Measurements from ENCODE around the gene EFNA1. TPM values are rescaled to one million over a fixed set of nuclear protein-coding genes. Genes with fewer than 3 reads are reported as not detected.

EFNA1 gene
- total and polyA plus RNA-seq, 2 of the 13 experiments (the other 11 are each of a cell fraction or from before 2014, with no cell fraction given): 81.8 to 874 TPM

DNA sequence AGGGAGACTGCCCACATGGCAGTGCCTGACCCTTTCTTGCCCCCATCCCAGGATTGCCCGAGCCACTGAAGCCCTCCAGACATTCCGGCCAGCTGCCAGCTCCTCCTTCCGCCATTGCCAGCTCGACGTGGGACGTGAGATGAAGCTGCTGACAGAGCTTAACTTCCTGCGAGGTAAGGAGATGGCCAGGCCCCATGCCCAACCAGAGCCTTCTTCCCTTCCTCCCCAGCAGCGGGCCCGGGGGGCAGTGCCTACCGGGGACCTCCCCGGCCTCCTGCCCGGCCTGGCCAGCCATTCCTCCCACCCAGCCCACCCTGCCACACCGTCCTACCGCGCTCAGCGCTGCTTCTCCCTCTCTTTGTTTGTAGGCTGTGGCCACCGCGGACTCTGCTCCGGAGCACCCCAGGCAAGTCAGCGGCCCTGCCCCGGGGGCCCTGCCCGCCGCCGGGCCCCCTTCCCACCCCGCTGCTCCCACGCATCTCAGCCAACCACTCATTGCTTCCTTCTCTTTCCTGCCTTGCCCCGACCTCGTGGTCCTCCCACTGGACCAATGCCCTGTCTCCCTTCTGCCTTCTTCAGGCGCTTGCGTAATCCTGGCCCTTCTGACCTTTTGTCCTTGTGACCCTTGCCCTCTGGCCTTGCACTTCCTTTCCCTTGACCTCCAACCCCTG, 50.9 kb downstream of the EFNA1 start (continued):
- TF ChIP-seq ZMAT3 (CRISPR knock-in tag; conservative IDR thresholded peaks at IDR 0.05) (no peak), MXI1 (IDR thresholded peaks at IDR 0.05; ENCODE audit: borderline replicate concordance, low read depth, low read length) (no peak), ZBTB20 (CRISPR knock-in tag; IDR thresholded peaks at IDR 0.05; ENCODE audit: borderline replicate concordance, low read depth) (no peak), ZNF766 (CRISPR knock-in tag; IDR thresholded peaks at IDR 0.05; ENCODE audit: borderline replicate concordance) (no peak), ZNF142 (CRISPR knock-in tag; IDR thresholded peaks at IDR 0.05) (no peak), ZNF382 (CRISPR knock-in tag; IDR thresholded peaks at IDR 0.05; ENCODE audit: borderline replicate concordance) (no peak), CREM (IDR thresholded peaks at IDR 0.05) (no peak), CREM (CRISPR knock-in tag; IDR thresholded peaks at IDR 0.05) (no peak), LRRFIP1 (CRISPR knock-in tag; conservative IDR thresholded peaks at IDR 0.05) (no peak), SYNCRIP (IDR thresholded peaks at IDR 0.05; ENCODE audit: insufficient read depth, low read depth, low read length) (no peak), ZBTB43 (CRISPR knock-in tag; conservative IDR thresholded peaks at IDR 0.05) (no peak)
- TF ChIP-seq, protein P1, sequence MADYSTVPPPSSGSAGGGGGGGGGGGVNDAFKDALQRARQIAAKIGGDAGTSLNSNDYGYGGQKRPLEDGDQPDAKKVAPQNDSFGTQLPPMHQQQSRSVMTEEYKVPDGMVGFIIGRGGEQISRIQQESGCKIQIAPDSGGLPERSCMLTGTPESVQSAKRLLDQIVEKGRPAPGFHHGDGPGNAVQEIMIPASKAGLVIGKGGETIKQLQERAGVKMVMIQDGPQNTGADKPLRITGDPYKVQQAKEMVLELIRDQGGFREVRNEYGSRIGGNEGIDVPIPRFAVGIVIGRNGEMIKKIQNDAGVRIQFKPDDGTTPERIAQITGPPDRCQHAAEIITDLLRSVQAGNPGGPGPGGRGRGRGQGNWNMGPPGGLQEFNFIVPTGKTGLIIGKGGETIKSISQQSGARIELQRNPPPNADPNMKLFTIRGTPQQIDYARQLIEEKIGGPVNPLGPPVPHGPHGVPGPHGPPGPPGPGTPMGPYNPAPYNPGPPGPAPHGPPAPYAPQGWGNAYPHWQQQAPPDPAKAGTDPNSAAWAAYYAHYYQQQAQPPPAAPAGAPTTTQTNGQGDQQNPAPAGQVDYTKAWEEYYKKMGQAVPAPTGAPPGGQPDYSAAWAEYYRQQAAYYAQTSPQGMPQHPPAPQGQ (CRISPR knock-in tag; IDR thresholded peaks at IDR 0.05; ENCODE audit: borderline replicate concordance): no peak
- TF ChIP-seq, protein P2, sequence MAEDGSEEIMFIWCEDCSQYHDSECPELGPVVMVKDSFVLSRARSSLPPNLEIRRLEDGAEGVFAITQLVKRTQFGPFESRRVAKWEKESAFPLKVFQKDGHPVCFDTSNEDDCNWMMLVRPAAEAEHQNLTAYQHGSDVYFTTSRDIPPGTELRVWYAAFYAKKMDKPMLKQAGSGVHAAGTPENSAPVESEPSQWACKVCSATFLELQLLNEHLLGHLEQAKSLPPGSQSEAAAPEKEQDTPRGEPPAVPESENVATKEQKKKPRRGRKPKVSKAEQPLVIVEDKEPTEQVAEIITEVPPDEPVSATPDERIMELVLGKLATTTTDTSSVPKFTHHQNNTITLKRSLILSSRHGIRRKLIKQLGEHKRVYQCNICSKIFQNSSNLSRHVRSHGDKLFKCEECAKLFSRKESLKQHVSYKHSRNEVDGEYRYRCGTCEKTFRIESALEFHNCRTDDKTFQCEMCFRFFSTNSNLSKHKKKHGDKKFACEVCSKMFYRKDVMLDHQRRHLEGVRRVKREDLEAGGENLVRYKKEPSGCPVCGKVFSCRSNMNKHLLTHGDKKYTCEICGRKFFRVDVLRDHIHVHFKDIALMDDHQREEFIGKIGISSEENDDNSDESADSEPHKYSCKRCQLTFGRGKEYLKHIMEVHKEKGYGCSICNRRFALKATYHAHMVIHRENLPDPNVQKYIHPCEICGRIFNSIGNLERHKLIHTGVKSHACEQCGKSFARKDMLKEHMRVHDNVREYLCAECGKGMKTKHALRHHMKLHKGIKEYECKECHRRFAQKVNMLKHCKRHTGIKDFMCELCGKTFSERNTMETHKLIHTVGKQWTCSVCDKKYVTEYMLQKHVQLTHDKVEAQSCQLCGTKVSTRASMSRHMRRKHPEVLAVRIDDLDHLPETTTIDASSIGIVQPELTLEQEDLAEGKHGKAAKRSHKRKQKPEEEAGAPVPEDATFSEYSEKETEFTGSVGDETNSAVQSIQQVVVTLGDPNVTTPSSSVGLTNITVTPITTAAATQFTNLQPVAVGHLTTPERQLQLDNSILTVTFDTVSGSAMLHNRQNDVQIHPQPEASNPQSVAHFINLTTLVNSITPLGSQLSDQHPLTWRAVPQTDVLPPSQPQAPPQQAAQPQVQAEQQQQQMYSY (CRISPR knock-in tag; IDR thresholded peaks at IDR 0.05): no peak

Data from HepG2 (cell line).